ENCODE data around the gene ANO4. TPM values are rescaled to one million over a fixed set of nuclear protein-coding genes. Genes with fewer than 3 reads are reported as not detected.
A peak's percentile ranks its signal among the peaks of the same experiment; 100 is the strongest.

The ANO4 gene
- total and polyA plus RNA-seq, 8 donors: 2.0 to 6.9 (median 4.7) TPM; not detected in 1

DNA sequence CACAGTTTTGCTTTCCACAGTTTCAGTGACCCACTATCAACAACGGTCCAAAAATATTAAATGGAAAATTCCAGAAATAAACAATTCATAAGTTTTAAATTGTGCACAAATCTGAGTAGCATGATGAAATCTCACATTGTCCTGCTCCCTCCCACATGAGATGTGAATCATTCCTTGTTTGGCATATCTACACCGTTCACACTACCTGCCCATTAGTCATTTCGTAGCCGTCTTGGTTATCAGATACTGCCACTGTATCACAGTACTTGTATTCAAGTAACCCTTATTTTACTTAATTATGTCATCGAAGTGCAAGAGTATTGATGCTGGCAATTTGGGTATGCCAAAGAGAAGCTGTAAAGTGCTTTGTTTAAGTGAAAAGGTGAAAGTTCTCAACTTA is 270.1 kb downstream of the ANO4 start:
- no peaks in the 10 kb centered on the region for H3K36me3 ChIP-seq
- no peak for ATAC-seq

DNA sequence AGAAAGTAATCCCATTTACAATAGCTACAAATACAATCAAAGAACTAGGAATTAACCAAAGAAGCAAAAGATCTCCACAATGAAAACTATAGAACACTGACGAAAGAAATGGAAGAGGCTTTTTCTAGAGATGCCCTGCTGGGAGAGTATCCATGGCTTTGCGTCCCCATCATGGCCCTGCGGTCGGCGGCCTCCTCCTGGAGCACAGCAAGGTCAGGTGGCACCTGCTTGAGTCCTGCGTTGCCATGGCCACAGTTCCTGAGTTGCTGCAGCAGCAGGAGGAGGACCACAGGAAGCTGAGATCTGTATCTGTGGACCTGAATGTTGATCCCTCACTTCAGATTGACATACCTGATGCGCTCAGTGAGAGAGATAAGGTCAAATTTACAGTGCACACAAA is 271.9 kb downstream of the ANO4 start:
- peak in 1 of 4 donors; percentile 55 for DNase-seq
- Histone ChIP-seq H3K27ac (no peak overlapping the region), H3K36me3 (no peaks in the 10 kb centered on the region), H3K27me3 (no peaks in the 10 kb centered on the region), H3K4me1 (no peaks in the 10 kb centered on the region), H3K4me3 (no peak overlapping the region), H3K9me3 (peaks cover 0 to 2% of the 10 kb centered on the region in 2 donors)
- intact Hi-C loops (cut with DNase I): no loop called here
- no peak for ATAC-seq
- TF ChIP-seq, protein P1, sequence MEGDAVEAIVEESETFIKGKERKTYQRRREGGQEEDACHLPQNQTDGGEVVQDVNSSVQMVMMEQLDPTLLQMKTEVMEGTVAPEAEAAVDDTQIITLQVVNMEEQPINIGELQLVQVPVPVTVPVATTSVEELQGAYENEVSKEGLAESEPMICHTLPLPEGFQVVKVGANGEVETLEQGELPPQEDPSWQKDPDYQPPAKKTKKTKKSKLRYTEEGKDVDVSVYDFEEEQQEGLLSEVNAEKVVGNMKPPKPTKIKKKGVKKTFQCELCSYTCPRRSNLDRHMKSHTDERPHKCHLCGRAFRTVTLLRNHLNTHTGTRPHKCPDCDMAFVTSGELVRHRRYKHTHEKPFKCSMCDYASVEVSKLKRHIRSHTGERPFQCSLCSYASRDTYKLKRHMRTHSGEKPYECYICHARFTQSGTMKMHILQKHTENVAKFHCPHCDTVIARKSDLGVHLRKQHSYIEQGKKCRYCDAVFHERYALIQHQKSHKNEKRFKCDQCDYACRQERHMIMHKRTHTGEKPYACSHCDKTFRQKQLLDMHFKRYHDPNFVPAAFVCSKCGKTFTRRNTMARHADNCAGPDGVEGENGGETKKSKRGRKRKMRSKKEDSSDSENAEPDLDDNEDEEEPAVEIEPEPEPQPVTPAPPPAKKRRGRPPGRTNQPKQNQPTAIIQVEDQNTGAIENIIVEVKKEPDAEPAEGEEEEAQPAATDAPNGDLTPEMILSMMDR (IDR thresholded peaks at IDR 0.05): no peak

More for the DNA sequence above, 270.1 kb downstream of the ANO4 start:
- H3K9me3 ChIP-seq: peaks cover 0 to 2% of the 10 kb centered on the region in 2 donors
- no peak for DNase-seq
- no peaks in the 10 kb centered on the region for H3K4me1 ChIP-seq
- intact Hi-C loops (cut with DNase I): no loop called here
- H3K27ac ChIP-seq: no peak overlapping the region
- no peaks in the 10 kb centered on the region for H3K27me3 ChIP-seq
- TF ChIP-seq, protein P1 (IDR thresholded peaks at IDR 0.05): no peak
- H3K4me3 ChIP-seq: no peak overlapping the region

DNA sequence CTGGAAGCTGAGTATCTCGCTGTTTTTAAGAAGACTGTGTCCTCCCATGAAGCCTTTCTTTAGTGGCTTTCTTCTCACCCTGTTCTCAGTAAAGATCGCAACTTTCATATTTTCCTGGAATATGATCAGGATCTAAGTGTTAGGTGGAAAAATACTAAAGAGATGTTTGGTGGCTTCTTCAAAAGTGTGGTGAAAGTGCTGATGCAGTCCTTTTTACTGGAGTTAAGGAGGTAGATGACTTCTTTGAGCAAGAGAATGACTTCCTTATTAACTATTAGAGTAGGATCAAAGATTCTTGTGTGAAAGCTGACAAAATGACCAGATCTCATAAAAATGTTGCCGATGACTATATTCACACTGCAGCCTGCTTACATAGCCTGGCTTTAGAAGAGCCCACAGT is 273.8 kb downstream of the ANO4 start:
- ATAC-seq: no peak

DNA sequence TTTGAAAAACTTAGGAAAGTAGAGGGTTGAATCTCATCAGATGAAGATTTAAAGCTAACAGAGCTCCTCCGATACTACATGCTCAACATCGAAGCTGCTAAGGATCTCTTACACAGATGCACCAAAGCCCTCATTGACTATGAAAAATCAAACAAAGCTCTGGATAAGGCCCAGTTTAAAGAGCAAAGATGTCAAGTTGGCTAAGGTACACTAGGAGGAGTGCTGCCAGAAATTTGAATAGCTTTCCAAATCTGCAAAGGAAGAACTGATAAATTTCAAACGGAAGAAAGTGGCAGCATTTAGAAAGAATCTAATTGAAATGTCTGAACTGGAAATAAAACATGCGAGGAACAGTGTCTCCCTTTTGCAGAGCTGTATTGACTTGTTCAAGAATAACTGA is 274.3 kb downstream of the ANO4 start:
- TF ChIP-seq, protein P1 (IDR thresholded peaks at IDR 0.05): no peak
- Histone ChIP-seq H3K4me1 (no peaks in the 10 kb centered on the region), H3K36me3 (no peaks in the 10 kb centered on the region), H3K27me3 (no peaks in the 10 kb centered on the region), H3K4me3 (no peak overlapping the region), H3K27ac (no peak overlapping the region), H3K9me3 (peaks cover 0 to 4% of the 10 kb centered on the region in 2 donors)
- intact Hi-C loops (cut with DNase I): no loop called here
- ATAC-seq: no peak
- DNase-seq: no peak

More for the DNA sequence above, 273.8 kb downstream of the ANO4 start:
- Histone ChIP-seq H3K4me3 (no peak overlapping the region), H3K9me3 (peaks cover 0 to 4% of the 10 kb centered on the region in 2 donors), H3K27me3 (no peaks in the 10 kb centered on the region), H3K4me1 (no peaks in the 10 kb centered on the region), H3K36me3 (no peaks in the 10 kb centered on the region), H3K27ac (no peak overlapping the region)
- TF ChIP-seq, protein P1 (IDR thresholded peaks at IDR 0.05): no peak
- intact Hi-C loops (cut with DNase I): no loop called here
- DNase-seq: no peak

DNA sequence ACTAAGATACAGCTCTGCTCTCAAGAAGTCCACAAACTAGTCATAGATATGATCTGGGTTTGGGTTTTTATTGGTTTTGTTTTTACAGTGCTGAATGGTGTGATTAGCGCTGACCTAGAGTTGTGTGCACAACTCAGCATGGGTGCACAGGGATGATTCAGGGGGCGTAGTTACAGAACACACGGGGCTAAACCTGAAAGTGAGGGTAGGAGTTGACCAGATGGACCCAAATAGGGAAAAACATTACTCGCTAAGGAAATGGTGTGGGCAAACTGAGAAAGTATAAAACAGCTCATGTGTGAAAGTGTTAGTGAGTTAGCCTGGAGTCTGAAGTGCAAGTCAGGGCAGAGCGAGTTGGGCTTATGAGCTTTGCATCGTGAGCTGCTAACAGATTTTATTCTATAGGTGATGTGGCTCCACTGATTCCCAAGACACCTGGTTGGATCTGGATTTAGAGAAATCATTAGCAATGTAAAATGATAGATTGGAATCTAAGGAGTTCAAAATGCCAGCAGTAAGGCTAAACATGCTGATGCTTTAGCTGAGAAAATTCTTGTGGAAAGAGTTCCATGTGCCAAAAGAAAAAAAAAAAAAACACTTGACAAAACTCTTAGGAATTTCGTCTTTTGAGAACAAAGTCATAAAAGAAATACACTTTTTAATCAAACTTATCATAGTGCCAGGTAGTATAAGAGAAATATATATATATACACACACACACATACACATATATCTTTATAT is 280.5 kb downstream of the ANO4 start:
- no peak for DNase-seq
- intact Hi-C loops (cut with DNase I): no loop called here
- no peaks in the 10 kb centered on the region for H3K27me3 ChIP-seq
- no peak for ATAC-seq
- H3K4me3 ChIP-seq: no peak overlapping the region
- H3K36me3 ChIP-seq: no peaks in the 10 kb centered on the region
- H3K4me1 ChIP-seq: no peaks in the 10 kb centered on the region
- H3K9me3 ChIP-seq: peaks cover 0 to 4% of the 10 kb centered on the region in 2 donors
- TF ChIP-seq, protein P1 (IDR thresholded peaks at IDR 0.05): no peak
- H3K27ac ChIP-seq: no peak overlapping the region
